ENCODE results near the gene CCDC102B. TPM values are rescaled to one million over a fixed set of nuclear protein-coding genes. Genes with fewer than 3 reads are reported as not detected.

CCDC102B gene
- total and polyA plus RNA-seq, 3 donors from 2014 or later, result 13.3 to 25.1 (median 14.9) TPM

DNA sequence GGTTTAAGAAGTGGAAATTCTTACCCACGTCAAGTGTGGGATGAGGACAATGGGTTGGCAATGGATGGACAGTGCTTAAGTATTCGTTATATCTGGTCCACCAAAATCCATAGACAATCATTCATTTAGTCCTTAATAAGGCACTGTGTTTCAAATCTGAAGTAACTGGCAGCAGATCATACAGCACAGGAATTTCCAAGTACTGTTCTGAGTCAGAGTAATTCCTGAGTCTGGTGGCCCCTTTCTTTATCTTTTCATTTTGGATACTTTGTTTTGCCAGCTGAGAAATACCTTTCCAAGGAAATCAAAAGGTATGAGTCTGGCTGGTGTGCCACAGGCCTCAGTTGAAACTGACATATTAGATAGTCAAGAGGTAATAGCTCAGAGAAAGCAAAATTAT is 31.4 kb upstream of the CCDC102B start:
- DNase-seq, result no peak
- H3K9me3 ChIP-seq, result no peaks in the 10 kb centered on the region
- no peaks in the 10 kb centered on the region for H3K36me3 ChIP-seq (ENCODE audit: low read depth, missing control alignments)
- H3K27me3 ChIP-seq, result no peaks in the 10 kb centered on the region
- WGBS, 2 donors, result 61 to 77% methylated on average over 2 of the region's 2 CpGs
- TF ChIP-seq POLR2A (IDR thresholded peaks at IDR 0.05) (no peak), CTCF (IDR thresholded peaks at IDR 0.05) (no peak)
- H3K27ac ChIP-seq, result no peak overlapping the region
- no peak overlapping the region for H3K4me3 ChIP-seq
- no peaks in the 10 kb centered on the region for H3K4me1 ChIP-seq
- intact Hi-C loops (cut with DNase I; ENCODE audit: low total_unique reads), result no loop called here

DNA sequence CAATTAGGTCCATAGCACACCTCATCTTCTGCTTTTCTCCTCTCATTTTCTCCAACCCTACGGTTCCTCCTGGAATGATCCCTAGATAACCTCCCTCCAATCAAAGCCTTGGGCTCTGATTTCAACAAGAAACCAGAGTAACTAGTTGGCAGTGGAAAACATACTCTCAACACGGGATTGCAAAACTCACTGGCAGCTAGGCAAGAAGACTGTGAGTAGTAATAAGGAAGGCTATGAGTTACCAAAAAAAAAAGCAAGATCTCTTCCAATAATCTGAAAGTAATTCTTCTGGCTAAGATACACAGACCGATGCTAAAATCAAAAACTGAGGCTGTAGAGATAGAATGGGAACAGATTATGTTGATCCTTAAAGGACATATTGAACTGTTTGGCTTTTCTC is 28.4 kb upstream of the CCDC102B start:
- Histone ChIP-seq H3K9me3 (no peaks in the 10 kb centered on the region), H3K4me3 (no peak overlapping the region), H3K27me3 (no peaks in the 10 kb centered on the region), H3K27ac (no peak overlapping the region), H3K4me1 (no peaks in the 10 kb centered on the region), H3K36me3 (ENCODE audit: low read depth, missing control alignments) (no peaks in the 10 kb centered on the region)
- intact Hi-C loops (cut with DNase I; ENCODE audit: low total_unique reads), result no loop called here
- no peak for TF ChIP-seq CTCF (IDR thresholded peaks at IDR 0.05)
- no peak for TF ChIP-seq POLR2A (IDR thresholded peaks at IDR 0.05)
- WGBS, 2 donors, result 53 to 60% methylated on average over 3 of the region's 3 CpGs
- no peak for DNase-seq

GRCh38 chr18:68772268-68772667 is 25.6 kb upstream of the CCDC102B start:
- H3K4me1 ChIP-seq, result no peaks in the 10 kb centered on the region
- H3K4me3 ChIP-seq, result no peak overlapping the region
- no peak for DNase-seq
- no peaks in the 10 kb centered on the region for H3K27me3 ChIP-seq
- intact Hi-C loops (cut with DNase I; ENCODE audit: low total_unique reads), result no loop called here
- H3K9me3 ChIP-seq, result no peaks in the 10 kb centered on the region
- TF ChIP-seq CTCF (IDR thresholded peaks at IDR 0.05) (no peak), POLR2A (IDR thresholded peaks at IDR 0.05) (no peak)
- H3K27ac ChIP-seq, result no peak overlapping the region
- H3K36me3 ChIP-seq (ENCODE audit: low read depth, missing control alignments), result no peaks in the 10 kb centered on the region
- 49 to 62% methylated on average over 2 of the region's 2 CpGs for WGBS, 2 donors

- H3K36me3 ChIP-seq (ENCODE audit: low read depth, missing control alignments), result no peaks in the 10 kb centered on the region
- intact Hi-C loops (cut with DNase I; ENCODE audit: low total_unique reads), result no loop called here
- no peak for TF ChIP-seq POLR2A (IDR thresholded peaks at IDR 0.05)
- no peak for TF ChIP-seq CTCF (IDR thresholded peaks at IDR 0.05)
- 75 to 79% methylated on average over 3 of the region's 3 CpGs for WGBS, 2 donors
- H3K27me3 ChIP-seq, result no peaks in the 10 kb centered on the region
- no peak for DNase-seq
- no peak overlapping the region for H3K4me3 ChIP-seq
- H3K4me1 ChIP-seq, result no peaks in the 10 kb centered on the region
- no peaks in the 10 kb centered on the region for H3K9me3 ChIP-seq
- no peak overlapping the region for H3K27ac ChIP-seq
Observed at GRCh38 chr18:68778280-68778886, 19.5 kb upstream of the CCDC102B start.

GRCh38 chr18:68779169-68779568 is 18.7 kb upstream of the CCDC102B start:
- Histone ChIP-seq H3K36me3 (ENCODE audit: low read depth, missing control alignments) (no peaks in the 10 kb centered on the region), H3K4me3 (no peak overlapping the region), H3K27ac (no peak overlapping the region), H3K4me1 (no peaks in the 10 kb centered on the region), H3K27me3 (no peaks in the 10 kb centered on the region), H3K9me3 (no peaks in the 10 kb centered on the region)
- WGBS, 2 donors, result 84 to 85% methylated on average over 3 of the region's 3 CpGs
- no peak for TF ChIP-seq POLR2A (IDR thresholded peaks at IDR 0.05)
- TF ChIP-seq CTCF (IDR thresholded peaks at IDR 0.05), result no peak
- intact Hi-C loops (cut with DNase I; ENCODE audit: low total_unique reads), result no loop called here
- DNase-seq, result no peak

Data from testis (tissue), 3 donors.